AG04449 (cell line): ENCODE measurements around the gene CCDC174.

Source experiments
- CTCF ChIA-PET: fragments of 350-600 bp; formaldehyde crosslinking; extraction: SDS; loops from one replicate; lab custom pipeline; 2021; ENCODE audit warnings: antibody characterized with exemption; lab: Yijun Ruan, JAX
- POLR2A ChIA-PET: fragments of 400-600, 350-600 bp; formaldehyde crosslinking; extraction: SDS; loops from one replicate; lab custom pipeline; 2020; ENCODE audit warnings: antibody characterized with exemption, inconsistent platforms; lab: Yijun Ruan, JAX
- DNase-seq: peaks from one replicate; pipeline ENCODE4 v3.0.0-alpha.2; 2010; ENCODE audit warnings: low read depth, low spot score
- H3K4me3 ChIP-seq: 2 replicates; pipeline ENCODE4 v1.5.1; 2011; ENCODE audit warnings: low read depth, mild to moderate bottlenecking, control low read depth, low read length
- TF ChIP-seq, protein P1 (sequence below): IDR thresholded peaks from one replicate; pipeline ENCODE4 v1.5.1; 2011; ENCODE audit warnings: mild to moderate bottlenecking, moderate library complexity, low read length, control low read depth, inconsistent platforms; ENCODE audit not compliant: insufficient read depth; ENCODE audit errors: missing control alignments

Gene CCDC174

DNA sequence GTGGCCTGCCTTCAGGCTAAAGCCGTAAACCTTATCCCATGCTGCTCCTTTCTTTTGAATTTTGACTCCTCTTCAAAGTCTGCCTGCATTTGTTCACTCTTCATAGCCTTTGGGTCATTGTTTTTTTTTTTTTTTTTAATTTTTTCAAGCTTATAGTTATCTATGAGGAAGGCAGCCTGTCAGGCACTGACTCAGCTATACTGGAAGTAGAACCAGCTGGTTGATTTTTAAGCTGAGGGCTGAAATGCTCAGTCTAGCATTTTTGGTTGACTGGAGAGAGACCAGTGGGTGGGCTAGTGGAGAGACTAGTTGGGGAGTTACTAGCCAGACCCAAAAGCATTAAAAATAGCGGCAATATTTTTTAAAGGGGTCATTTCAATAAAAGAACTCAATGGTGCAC is 67.4 kb downstream of the CCDC174 start:
- ChIA-PET CTCF (no interaction called here), POLR2A (no interaction called here)
- DNase-seq: no peak
- no peak overlapping the region for H3K4me3 ChIP-seq
- TF ChIP-seq, protein P1, sequence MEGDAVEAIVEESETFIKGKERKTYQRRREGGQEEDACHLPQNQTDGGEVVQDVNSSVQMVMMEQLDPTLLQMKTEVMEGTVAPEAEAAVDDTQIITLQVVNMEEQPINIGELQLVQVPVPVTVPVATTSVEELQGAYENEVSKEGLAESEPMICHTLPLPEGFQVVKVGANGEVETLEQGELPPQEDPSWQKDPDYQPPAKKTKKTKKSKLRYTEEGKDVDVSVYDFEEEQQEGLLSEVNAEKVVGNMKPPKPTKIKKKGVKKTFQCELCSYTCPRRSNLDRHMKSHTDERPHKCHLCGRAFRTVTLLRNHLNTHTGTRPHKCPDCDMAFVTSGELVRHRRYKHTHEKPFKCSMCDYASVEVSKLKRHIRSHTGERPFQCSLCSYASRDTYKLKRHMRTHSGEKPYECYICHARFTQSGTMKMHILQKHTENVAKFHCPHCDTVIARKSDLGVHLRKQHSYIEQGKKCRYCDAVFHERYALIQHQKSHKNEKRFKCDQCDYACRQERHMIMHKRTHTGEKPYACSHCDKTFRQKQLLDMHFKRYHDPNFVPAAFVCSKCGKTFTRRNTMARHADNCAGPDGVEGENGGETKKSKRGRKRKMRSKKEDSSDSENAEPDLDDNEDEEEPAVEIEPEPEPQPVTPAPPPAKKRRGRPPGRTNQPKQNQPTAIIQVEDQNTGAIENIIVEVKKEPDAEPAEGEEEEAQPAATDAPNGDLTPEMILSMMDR: no peak

DNA sequence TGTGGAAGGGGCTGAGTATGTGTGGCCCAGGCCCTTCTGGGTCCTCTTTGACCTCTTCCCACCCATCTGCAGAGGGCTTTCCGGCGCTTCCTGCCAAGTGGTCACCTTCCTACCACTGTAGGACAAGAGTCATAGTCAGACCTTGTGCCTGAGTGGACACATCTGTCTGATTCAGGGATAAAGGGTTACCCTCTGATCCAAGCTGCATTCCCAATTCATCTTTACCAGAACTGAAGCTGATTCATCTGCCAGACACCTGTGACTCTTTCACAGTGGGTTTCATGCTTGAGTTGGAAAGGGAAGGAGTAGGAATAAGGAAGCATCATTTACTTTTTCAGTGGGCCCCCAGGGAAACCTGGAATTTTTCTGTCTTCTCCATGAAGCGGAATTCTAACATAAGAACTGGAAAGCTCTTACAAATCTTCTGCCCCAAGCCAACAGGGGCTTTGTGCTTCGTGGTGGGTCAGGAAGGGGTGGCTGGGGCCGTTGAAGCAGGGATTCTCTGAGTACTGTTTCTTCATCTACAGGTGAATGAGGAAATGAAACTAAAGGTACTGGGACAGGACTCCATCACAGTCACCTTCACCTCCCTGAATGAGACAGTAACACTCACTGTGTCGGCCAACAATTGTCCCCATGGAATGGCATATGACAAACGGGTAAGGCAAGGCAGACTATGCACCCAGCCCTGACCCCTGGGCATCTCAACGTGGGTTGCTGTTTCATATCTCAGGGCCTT is 69.7 kb downstream of the CCDC174 start:
- ChIA-PET CTCF (no interaction called here), POLR2A (no interaction called here)
- H3K4me3 ChIP-seq: no peak overlapping the region
- TF ChIP-seq, protein P1: no peak
- no peak for DNase-seq
